ENCODE data around the gene HOTAIR. TPM values are rescaled to one million over a fixed set of nuclear protein-coding genes. Genes with fewer than 3 reads are reported as not detected.
A peak's percentile ranks its signal among the peaks of the same experiment; 100 is the strongest.

HOTAIR gene
- total RNA-seq, 4 donors from 2014 or later, result 0.31 TPM; not detected in 3

GRCh38 chr12:54020591-54021405 lies 46.0 kb upstream of the HOTAIR start:
- H3K27me3 ChIP-seq, result peaks cover 99% of the 10 kb centered on the region
- no peak overlapping the region for H3K27ac ChIP-seq
- no peak for TF ChIP-seq EP300 (IDR thresholded peaks at IDR 0.05)
- no peak for TF ChIP-seq POLR2A (IDR thresholded peaks at IDR 0.05)
- TF ChIP-seq POLR2AphosphoS5 (IDR thresholded peaks at IDR 0.05), result no peak
- TF ChIP-seq CTCF (IDR thresholded peaks at IDR 0.05), result no peak
- no peak overlapping the region for H3K4me3 ChIP-seq
- no peak for ATAC-seq
- no peaks in the 10 kb centered on the region for H3K36me3 ChIP-seq
- WGBS, 2 donors (ENCODE audit: low coverage in 1 of 2), result 73 to 82% methylated on average over 4 to 5 of the region's 23 CpGs
- H3K4me1 ChIP-seq, result peaks cover 0 to 40% (median 9%) of the 10 kb centered on the region in 3 donors
- H3K9me3 ChIP-seq, result no peaks in the 10 kb centered on the region

GRCh38 chr12:54019924-54020590 lies 45.3 kb upstream of the HOTAIR start:
- 49 to 60% methylated on average over 6 to 8 of the region's 10 CpGs for WGBS, 2 donors (ENCODE audit: low coverage in 1 of 2)
- Histone ChIP-seq H3K27me3 (peaks cover 99% of the 10 kb centered on the region), H3K36me3 (no peaks in the 10 kb centered on the region), H3K9me3 (no peaks in the 10 kb centered on the region), H3K27ac (peak overlapping the region in 1 of 4 donors; percentile 72), H3K4me3 (no peak overlapping the region), H3K4me1 (peaks cover 0 to 40% (median 9%) of the 10 kb centered on the region in 3 donors)
- TF ChIP-seq POLR2A (IDR thresholded peaks at IDR 0.05) (no peak), CTCF (IDR thresholded peaks at IDR 0.05) (no peak), EP300 (IDR thresholded peaks at IDR 0.05) (no peak), POLR2AphosphoS5 (IDR thresholded peaks at IDR 0.05) (no peak)
- ATAC-seq, result no peak

- peaks cover 0 to 45% (median 13%) of the 10 kb centered on the region in 3 donors for H3K4me1 ChIP-seq
- no peak for ATAC-seq
- no peak for TF ChIP-seq POLR2AphosphoS5 (IDR thresholded peaks at IDR 0.05)
- TF ChIP-seq EP300 (IDR thresholded peaks at IDR 0.05), result no peak
- TF ChIP-seq POLR2A (IDR thresholded peaks at IDR 0.05), result no peak
- H3K27me3 ChIP-seq, result peaks cover 99% of the 10 kb centered on the region
- peak overlapping the region in 1 of 2 donors; percentile 54 for H3K4me3 ChIP-seq
- WGBS, 2 donors (ENCODE audit: low coverage in 1 of 2), result 33 to 56% methylated on average over 2 to 20 of the region's 43 CpGs
- H3K36me3 ChIP-seq, result no peaks in the 10 kb centered on the region
- no peaks in the 10 kb centered on the region for H3K9me3 ChIP-seq
- peak overlapping the region in 1 of 4 donors; percentile 72 for H3K27ac ChIP-seq
These were observed 44.5 kb upstream of the HOTAIR start for GRCh38 chr12:54019091-54019811.

- peak overlapping the region in 3 of 4 donors; percentile 41 to 72 (median 51) for H3K27ac ChIP-seq
- 44% methylated on average over 6 of the region's 29 CpGs; no CpG with 5 or more reads in 1 of the 2 donors for WGBS, 2 donors (ENCODE audit: low coverage in 1 of 2)
- H3K27me3 ChIP-seq, result peaks cover 99% of the 10 kb centered on the region
- peak overlapping the region in 1 of 2 donors; percentile 54 for H3K4me3 ChIP-seq
- no peaks in the 10 kb centered on the region for H3K9me3 ChIP-seq
- ATAC-seq, result no peak
- TF ChIP-seq POLR2AphosphoS5 (IDR thresholded peaks at IDR 0.05), result no peak
- no peak for TF ChIP-seq CTCF (IDR thresholded peaks at IDR 0.05)
- no peak for TF ChIP-seq POLR2A (IDR thresholded peaks at IDR 0.05)
- H3K36me3 ChIP-seq, result no peaks in the 10 kb centered on the region
- H3K4me1 ChIP-seq, result peaks cover 0 to 48% (median 14%) of the 10 kb centered on the region in 3 donors
These were observed 43.8 kb upstream of the HOTAIR start for GRCh38 chr12:54018468-54018984.
